Measurements from ENCODE around the gene STARD5.

Gene STARD5

GRCh38 chr15:81275711-81276392 lies 48.1 kb downstream of the STARD5 start:
- no peak for DNase-seq (ENCODE audit: low read depth in 2 of 3, low spot score in 2 of 3)

- peak in 2 of 3 experiments; percentile 62 to 78 for DNase-seq (ENCODE audit: low read depth in 2 of 3, low spot score in 2 of 3)
Measured at GRCh38 chr15:81274931-81275707, 48.8 kb downstream of the STARD5 start.

GRCh38 chr15:81274255-81274654 lies 49.7 kb downstream of the STARD5 start:
- no peak for DNase-seq (ENCODE audit: low read depth in 2 of 3, low spot score in 2 of 3)

GRCh38 chr15:81273855-81274254 lies 50.1 kb downstream of the STARD5 start:
- no peak for DNase-seq (ENCODE audit: low read depth in 2 of 3, low spot score in 2 of 3)

GRCh38 chr15:81273200-81273599 lies 50.7 kb downstream of the STARD5 start:
- no peak for DNase-seq (ENCODE audit: low read depth in 2 of 3, low spot score in 2 of 3)

GRCh38 chr15:81271761-81272644 lies 51.9 kb downstream of the STARD5 start:
- no peak for DNase-seq (ENCODE audit: low read depth in 2 of 3, low spot score in 2 of 3)

GRCh38 chr15:81270781-81271491 lies 53.0 kb downstream of the STARD5 start:
- no peak for DNase-seq (ENCODE audit: low read depth in 2 of 3, low spot score in 2 of 3)

GRCh38 chr15:81270188-81270587 lies 53.8 kb downstream of the STARD5 start:
- no peak for DNase-seq (ENCODE audit: low read depth in 2 of 3, low spot score in 2 of 3)

- no peak for DNase-seq (ENCODE audit: low read depth in 2 of 3, low spot score in 2 of 3)
Measured at GRCh38 chr15:81268881-81269601, 54.9 kb downstream of the STARD5 start.

GRCh38 chr15:81268340-81268739 lies 55.6 kb downstream of the STARD5 start:
- DNase-seq (ENCODE audit: low read depth in 2 of 3, low spot score in 2 of 3) = no peak

GRCh38 chr15:81265944-81266775 lies 57.8 kb downstream of the STARD5 start:
- peak; percentile 50 to 76 (median 72) for DNase-seq (ENCODE audit: low read depth in 2 of 3, low spot score in 2 of 3)

GRCh38 chr15:81265256-81265943 lies 58.5 kb downstream of the STARD5 start:
- DNase-seq (ENCODE audit: low read depth in 2 of 3, low spot score in 2 of 3) = no peak

GRCh38 chr15:81264072-81264857 lies 59.7 kb downstream of the STARD5 start:
- no peak for DNase-seq (ENCODE audit: low read depth in 2 of 3, low spot score in 2 of 3)

GRCh38 chr15:81263477-81263876 lies 60.5 kb downstream of the STARD5 start:
- no peak for DNase-seq (ENCODE audit: low read depth in 2 of 3, low spot score in 2 of 3)

- no peak for DNase-seq (ENCODE audit: low read depth in 2 of 3, low spot score in 2 of 3)
Measured at GRCh38 chr15:81261172-81261811, 62.6 kb downstream of the STARD5 start.

GRCh38 chr15:81259760-81260298 lies 64.1 kb downstream of the STARD5 start:
- DNase-seq (ENCODE audit: low read depth in 2 of 3, low spot score in 2 of 3) = no peak
